GM12864 (cell line): ENCODE measurements around the gene ZSWIM3.

Experiments used
- DNase-seq: peaks from one replicate; pipeline ENCODE4 v3.0.0-alpha.2; 2011; ENCODE audit warnings: low read depth
- H3K4me3 ChIP-seq: 2 replicates; pipeline ENCODE4 v1.5.1; 2011; ENCODE audit warnings: mild to moderate bottlenecking, low read depth, low read length, control low read depth
- TF ChIP-seq, protein P1 (sequence below): IDR thresholded peaks from 2 replicates; pipeline ENCODE4 v1.5.1; 2011; ENCODE audit warnings: low read depth, mild to moderate bottlenecking, moderate library complexity, low read length, control low read depth, inconsistent platforms; ENCODE audit errors: missing control alignments

Gene ZSWIM3

DNA sequence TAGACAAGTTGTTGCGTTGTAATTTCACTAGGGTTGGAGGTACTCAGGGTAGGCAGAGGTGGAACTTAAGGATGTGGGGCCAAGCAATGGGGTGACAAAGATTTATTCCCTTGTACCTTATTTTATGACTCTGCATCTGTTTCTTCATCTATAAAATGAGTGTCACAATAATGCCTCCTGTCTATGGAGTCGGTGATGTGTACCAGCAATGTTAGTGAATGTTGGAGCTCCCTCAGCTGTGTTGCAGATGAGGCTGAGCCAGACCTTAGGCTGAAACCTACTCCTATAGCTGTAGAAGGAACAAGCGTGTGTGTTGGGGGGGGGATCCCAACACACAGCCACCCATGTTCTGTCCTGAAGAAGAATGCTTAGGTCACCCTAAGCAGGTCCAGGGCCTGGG lies 40.5 kb upstream of the ZSWIM3 start:
- TF ChIP-seq, protein P1, sequence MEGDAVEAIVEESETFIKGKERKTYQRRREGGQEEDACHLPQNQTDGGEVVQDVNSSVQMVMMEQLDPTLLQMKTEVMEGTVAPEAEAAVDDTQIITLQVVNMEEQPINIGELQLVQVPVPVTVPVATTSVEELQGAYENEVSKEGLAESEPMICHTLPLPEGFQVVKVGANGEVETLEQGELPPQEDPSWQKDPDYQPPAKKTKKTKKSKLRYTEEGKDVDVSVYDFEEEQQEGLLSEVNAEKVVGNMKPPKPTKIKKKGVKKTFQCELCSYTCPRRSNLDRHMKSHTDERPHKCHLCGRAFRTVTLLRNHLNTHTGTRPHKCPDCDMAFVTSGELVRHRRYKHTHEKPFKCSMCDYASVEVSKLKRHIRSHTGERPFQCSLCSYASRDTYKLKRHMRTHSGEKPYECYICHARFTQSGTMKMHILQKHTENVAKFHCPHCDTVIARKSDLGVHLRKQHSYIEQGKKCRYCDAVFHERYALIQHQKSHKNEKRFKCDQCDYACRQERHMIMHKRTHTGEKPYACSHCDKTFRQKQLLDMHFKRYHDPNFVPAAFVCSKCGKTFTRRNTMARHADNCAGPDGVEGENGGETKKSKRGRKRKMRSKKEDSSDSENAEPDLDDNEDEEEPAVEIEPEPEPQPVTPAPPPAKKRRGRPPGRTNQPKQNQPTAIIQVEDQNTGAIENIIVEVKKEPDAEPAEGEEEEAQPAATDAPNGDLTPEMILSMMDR, result no peak
- DNase-seq, result no peak
- no peak overlapping the region for H3K4me3 ChIP-seq

DNA sequence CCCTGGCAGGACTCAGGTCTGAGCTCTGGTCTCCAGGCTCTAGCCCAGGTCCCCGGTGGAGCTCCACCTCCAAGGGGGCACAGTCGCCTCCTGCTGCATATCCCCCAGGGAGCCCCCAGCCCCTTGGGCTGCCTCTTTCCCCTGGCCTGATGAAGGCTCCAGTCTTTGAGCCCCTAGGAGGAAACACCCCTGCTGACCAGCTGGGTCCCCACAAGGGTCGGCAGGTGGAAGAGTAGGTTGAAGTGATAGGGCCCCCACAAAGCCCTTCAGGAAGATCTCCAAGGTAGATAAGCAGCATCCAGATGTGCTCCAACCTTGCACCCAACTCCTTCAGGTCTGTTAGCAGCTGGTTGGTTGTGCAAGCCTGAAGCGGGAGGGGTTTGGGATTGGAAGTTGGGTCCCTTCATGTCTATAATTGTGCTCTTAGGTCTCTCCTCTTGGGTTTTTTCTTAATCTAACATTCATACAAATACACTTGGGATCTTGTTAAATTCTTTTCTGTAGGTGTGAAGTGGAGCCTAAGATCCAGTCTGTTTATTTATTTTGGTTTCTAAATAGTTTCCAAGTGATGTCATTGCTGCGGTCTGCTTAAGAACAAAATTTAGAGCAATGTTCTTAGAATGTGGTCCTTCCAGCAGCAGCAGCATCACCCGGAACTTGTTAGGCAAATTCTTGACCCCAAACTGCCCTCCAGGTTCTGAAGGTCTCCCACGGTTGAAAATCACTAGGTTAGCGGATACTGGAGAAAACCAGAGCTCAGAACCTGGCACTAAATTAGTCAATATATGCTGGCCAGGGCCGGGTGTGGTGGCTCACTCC lies 39.8 kb upstream of the ZSWIM3 start:
- H3K4me3 ChIP-seq, result no peak overlapping the region
- DNase-seq, result no peak
- TF ChIP-seq, protein P1, result no peak

DNA sequence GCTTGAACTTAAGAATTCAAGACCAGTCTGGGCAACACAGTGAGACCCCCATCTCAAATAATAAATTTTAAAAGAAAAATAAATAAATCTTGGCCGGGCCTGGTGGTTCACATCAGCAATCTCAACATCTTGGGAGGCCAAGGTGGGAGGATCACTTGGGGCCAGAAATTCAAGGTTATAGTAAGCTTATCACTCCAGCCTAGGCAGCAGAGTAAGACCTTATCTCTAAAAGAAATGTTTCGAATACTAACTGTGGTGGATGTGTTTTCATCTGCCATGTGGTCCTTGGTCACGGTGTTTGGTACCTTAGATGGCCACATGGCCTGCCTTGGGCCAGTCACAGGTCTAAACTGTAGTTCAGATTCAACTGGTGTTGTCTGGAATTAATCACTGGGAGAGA lies 39.2 kb upstream of the ZSWIM3 start:
- no peak overlapping the region for H3K4me3 ChIP-seq
- TF ChIP-seq, protein P1, result no peak
- no peak for DNase-seq

DNA sequence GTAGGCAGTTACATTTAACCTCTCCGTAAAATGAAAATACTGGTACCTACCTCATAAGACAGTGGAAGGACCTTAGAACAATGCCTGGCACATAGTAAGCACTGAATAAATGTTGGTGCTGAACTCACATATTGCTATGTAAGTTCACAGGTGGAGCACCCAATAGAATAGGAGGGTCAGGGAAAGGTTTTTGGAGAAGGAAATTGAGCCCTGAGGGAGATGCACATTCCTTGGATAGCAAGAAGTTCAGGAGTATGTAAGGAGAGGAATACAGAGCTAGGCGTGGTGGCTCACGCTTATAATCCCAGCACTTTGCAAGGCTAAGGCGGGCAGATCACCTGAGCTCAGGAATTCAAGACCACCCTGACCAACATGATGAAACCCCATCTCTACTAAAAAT lies 37.9 kb upstream of the ZSWIM3 start:
- TF ChIP-seq, protein P1, result no peak
- no peak overlapping the region for H3K4me3 ChIP-seq
- DNase-seq, result no peak

DNA sequence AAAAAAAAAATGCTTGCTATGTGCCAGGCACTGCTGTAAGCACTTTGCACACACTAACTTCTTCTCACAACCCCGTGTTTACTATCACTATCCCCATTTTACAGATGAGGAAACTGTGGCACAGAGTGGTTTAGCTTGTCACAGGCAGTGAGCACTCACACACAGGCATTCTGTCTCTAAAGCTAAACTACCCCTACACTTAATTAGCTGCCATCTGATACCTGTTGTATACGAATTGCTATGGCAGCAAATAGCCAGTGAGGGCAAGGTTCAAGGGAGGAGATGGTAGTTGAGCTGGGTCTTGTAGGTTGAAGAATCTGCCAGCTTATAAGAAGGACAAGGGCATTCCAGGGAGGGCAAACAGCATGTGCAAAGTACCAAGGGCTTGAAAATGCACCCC lies 35.5 kb upstream of the ZSWIM3 start:
- TF ChIP-seq, protein P1, result no peak
- no peak overlapping the region for H3K4me3 ChIP-seq
- no peak for DNase-seq

DNA sequence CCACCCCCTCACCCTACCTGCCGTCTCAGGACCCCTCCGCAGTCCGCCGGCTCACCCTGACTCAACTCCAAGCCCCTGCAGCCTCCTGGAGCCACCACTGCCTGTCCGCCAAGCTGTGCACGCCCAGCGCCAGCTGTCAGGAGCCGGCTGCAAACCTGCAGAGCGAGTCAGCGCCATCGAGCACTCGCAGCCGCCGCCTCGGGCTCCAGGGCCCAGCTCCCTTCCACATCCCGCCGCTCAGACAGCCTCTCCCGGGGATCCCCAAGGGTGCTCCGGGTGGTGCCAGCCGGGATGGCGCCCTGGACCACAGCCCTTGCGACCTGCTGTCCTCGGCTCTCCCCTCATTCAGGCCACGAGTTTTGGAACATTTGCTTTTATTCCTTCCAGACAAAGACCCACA lies 34.6 kb upstream of the ZSWIM3 start:
- H3K4me3 ChIP-seq, result no peak overlapping the region
- TF ChIP-seq, protein P1, result no peak
- DNase-seq, result no peak
